ENCODE measurements around the gene L3MBTL2.

The L3MBTL2 gene

DNA sequence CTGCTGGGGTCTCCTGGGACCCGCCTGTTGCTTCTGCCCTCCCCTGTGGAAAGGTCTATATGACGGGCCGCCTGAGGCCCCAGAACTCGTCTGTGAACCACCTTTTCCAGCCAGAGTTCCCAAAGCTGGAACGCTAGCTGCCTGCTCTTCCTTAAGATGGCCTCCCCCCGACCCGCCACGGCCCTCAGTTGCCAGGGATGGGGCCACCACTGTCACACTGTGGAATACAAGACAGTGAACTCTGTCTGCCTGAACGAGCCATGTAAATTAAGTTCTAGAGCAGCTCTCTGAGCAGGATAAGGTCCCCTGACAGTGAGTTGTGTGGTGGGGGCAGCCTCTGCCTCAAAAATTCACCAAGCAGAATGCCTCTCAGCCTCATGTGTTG lies 25.3 kb downstream of the L3MBTL2 start:
- H3K36me3 ChIP-seq (ENCODE audit: low read length), result no peaks in the 10 kb centered on the region
- H3K79me2 ChIP-seq (ENCODE audit: insufficient read depth, low read length), result no peaks in the 10 kb centered on the region
- H3K9me3 ChIP-seq (ENCODE audit: insufficient read depth, low read length), result no peaks in the 10 kb centered on the region
- no peak overlapping the region for H3K27ac ChIP-seq (ENCODE audit: low read depth, low read length)
- no peaks in the 10 kb centered on the region for H3K9me2 ChIP-seq (replicated peaks; ENCODE audit: insufficient read depth, low read length)
- no peaks in the 10 kb centered on the region for H4K20me1 ChIP-seq (ENCODE audit: low read depth, low read length)
- TF ChIP-seq EZH2phosphoT487 (conservative IDR thresholded peaks at IDR 0.05; ENCODE audit: low read length), result no peak
- TF ChIP-seq, protein P1, sequence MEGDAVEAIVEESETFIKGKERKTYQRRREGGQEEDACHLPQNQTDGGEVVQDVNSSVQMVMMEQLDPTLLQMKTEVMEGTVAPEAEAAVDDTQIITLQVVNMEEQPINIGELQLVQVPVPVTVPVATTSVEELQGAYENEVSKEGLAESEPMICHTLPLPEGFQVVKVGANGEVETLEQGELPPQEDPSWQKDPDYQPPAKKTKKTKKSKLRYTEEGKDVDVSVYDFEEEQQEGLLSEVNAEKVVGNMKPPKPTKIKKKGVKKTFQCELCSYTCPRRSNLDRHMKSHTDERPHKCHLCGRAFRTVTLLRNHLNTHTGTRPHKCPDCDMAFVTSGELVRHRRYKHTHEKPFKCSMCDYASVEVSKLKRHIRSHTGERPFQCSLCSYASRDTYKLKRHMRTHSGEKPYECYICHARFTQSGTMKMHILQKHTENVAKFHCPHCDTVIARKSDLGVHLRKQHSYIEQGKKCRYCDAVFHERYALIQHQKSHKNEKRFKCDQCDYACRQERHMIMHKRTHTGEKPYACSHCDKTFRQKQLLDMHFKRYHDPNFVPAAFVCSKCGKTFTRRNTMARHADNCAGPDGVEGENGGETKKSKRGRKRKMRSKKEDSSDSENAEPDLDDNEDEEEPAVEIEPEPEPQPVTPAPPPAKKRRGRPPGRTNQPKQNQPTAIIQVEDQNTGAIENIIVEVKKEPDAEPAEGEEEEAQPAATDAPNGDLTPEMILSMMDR (IDR thresholded peaks at IDR 0.05; ENCODE audit: insufficient read depth, low read length, poor library complexity, severe bottlenecking), result no peak
- no peak overlapping the region for H3K4me2 ChIP-seq (ENCODE audit: low read depth, low read length, poor library complexity, severe bottlenecking)
- H3K9ac ChIP-seq (ENCODE audit: low read length), result no peak overlapping the region
- no peaks in the 10 kb centered on the region for H3K27me3 ChIP-seq (ENCODE audit: low read length)
- no peaks in the 10 kb centered on the region for H3F3A ChIP-seq (ENCODE audit: insufficient read depth)
- no peak overlapping the region for H3K4me3 ChIP-seq (ENCODE audit: insufficient read depth, low read length, poor library complexity, severe bottlenecking)
- H2AFZ ChIP-seq (ENCODE audit: low read depth, low read length, severe bottlenecking), result no peak overlapping the region

DNA sequence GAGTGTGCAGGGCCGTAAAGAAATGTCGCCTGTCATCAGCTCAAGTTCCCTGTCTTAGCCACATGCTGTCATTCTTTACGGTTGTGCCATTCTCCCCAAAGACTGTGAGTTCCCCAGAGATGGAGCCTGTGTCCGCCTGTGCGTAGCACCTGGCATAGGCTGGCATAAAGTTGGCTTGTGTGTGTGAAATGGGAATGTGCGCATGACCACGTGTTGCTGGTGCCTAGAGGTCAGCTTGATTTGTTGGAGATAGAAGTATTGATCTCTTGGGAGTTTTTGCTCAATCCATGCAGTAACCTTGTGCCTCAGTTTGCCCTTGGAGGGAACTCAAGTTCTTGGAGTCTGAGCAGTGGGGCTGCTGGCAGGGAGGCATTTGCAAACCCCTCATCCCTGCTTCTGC lies 26.3 kb downstream of the L3MBTL2 start:
- Histone ChIP-seq H4K20me1 (ENCODE audit: low read depth, low read length) (no peaks in the 10 kb centered on the region), H3K9me3 (ENCODE audit: insufficient read depth, low read length) (no peaks in the 10 kb centered on the region), H3K4me2 (ENCODE audit: low read depth, low read length, poor library complexity, severe bottlenecking) (no peak overlapping the region), H3K27ac (ENCODE audit: low read depth, low read length) (no peak overlapping the region), H3K9me2 (replicated peaks; ENCODE audit: insufficient read depth, low read length) (no peaks in the 10 kb centered on the region), H3F3A (ENCODE audit: insufficient read depth) (no peaks in the 10 kb centered on the region), H3K27me3 (ENCODE audit: low read length) (no peaks in the 10 kb centered on the region), H3K36me3 (ENCODE audit: low read length) (no peaks in the 10 kb centered on the region), H3K4me3 (ENCODE audit: insufficient read depth, low read length, poor library complexity, severe bottlenecking) (no peak overlapping the region), H3K9ac (ENCODE audit: low read length) (no peak overlapping the region), H3K79me2 (ENCODE audit: insufficient read depth, low read length) (no peaks in the 10 kb centered on the region), H2AFZ (ENCODE audit: low read depth, low read length, severe bottlenecking) (no peak overlapping the region)
- TF ChIP-seq EZH2phosphoT487 (conservative IDR thresholded peaks at IDR 0.05; ENCODE audit: low read length), result no peak
- TF ChIP-seq, protein P1 (IDR thresholded peaks at IDR 0.05; ENCODE audit: insufficient read depth, low read length, poor library complexity, severe bottlenecking), result no peak

DNA sequence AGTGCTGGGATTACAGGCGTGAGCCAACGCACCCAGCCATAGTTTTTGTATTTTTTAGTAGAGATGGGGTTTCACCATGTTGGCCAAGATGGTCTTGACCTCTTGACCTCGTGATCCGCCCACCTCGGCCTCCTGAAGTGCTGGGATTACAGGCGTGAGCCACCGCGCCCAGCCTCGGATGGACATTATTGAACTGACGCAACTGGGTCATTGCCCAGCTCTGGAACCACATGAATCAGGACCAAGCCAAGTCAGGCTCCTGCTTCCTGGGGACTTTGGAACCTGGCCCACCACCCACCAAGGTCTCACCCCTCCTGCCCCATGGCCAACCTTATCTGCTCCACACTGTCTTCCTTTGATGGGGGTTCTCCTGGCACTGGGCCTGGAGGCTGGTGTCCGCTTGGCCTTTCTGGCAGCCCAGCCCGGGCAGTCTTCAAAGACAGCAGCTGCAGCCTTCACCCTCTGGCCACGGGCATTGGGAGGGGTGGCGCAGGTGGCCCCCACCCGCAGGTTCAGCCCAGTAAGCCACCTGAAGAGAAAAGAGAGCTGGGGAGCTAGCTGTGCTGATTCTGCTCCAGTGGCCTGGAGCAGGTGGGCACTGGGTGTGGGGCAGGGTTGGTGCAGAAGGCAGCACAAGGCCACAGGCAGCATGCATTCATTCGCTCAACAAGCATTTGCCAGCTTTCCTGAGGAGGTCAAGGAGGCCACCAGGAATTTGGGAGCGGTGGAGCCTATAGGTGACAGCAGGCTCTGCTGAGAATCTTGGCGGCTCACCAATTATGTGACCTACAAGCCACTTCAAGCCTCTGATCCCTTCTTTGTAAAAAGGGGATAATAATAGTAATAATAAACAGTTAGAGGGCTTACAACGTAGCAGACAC lies 29.9 kb downstream of the L3MBTL2 start:
- no peaks in the 10 kb centered on the region for H3K9me2 ChIP-seq (replicated peaks; ENCODE audit: insufficient read depth, low read length)
- H3K9me3 ChIP-seq (ENCODE audit: insufficient read depth, low read length), result no peaks in the 10 kb centered on the region
- H3K27ac ChIP-seq (ENCODE audit: low read depth, low read length), result no peak overlapping the region
- H4K20me1 ChIP-seq (ENCODE audit: low read depth, low read length), result no peaks in the 10 kb centered on the region
- no peaks in the 10 kb centered on the region for H3K27me3 ChIP-seq (ENCODE audit: low read length)
- no peaks in the 10 kb centered on the region for H3K36me3 ChIP-seq (ENCODE audit: low read length)
- no peak overlapping the region for H3K4me3 ChIP-seq (ENCODE audit: insufficient read depth, low read length, poor library complexity, severe bottlenecking)
- no peaks in the 10 kb centered on the region; the same call in 1 of the 2 replicates for H3F3A ChIP-seq (ENCODE audit: insufficient read depth)
- no peak overlapping the region for H3K4me2 ChIP-seq (ENCODE audit: low read depth, low read length, poor library complexity, severe bottlenecking)
- TF ChIP-seq, protein P1 (IDR thresholded peaks at IDR 0.05; ENCODE audit: insufficient read depth, low read length, poor library complexity, severe bottlenecking), result no peak
- TF ChIP-seq EZH2phosphoT487 (conservative IDR thresholded peaks at IDR 0.05; ENCODE audit: low read length), result no peak
- no peak overlapping the region for H2AFZ ChIP-seq (ENCODE audit: low read depth, low read length, severe bottlenecking)
- H3K9ac ChIP-seq (ENCODE audit: low read length), result no peak overlapping the region
- no peaks in the 10 kb centered on the region for H3K79me2 ChIP-seq (ENCODE audit: insufficient read depth, low read length)
